Stimulated activated CD8-positive, alpha-beta memory T cell treated with anti-CD3 and anti-CD28 coated beads, Interleukin-2, amount 100 ng/mL, for 48 hours (primary cell): ENCODE data around the gene CYP4Z1.
"Not testable (repeated sequence)": the region's sequence is repeated elsewhere in the genome, so short reads cannot be mapped to it uniquely, and the experiment has no call there.

Experiments
- DNase-seq, 2 donors: peaks; one replicate each; pipeline ENCODE4 v3.0.0-alpha.2; 2020; ENCODE audit warnings: low read depth in 2 of 2

Gene CYP4Z1

DNA sequence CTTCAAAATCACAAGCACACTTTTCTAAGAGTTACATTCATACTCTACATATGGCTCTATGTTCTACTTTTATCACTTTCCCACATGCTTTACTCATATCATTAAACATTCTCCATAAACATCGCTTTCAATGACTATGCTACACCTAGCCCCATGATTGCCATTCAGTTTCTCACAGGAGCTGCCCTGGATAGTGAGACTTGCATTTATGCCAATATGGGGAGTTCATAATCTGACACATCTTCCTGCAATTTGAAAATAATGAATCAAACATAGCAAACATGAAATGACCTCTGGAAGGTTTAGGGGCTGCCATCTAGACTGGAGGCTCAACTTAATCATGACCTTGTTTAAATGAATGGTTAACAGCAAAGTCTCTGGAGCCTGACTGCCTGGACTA lies 61.2 kb downstream of the CYP4Z1 start:
- DNase-seq: no peak

DNA sequence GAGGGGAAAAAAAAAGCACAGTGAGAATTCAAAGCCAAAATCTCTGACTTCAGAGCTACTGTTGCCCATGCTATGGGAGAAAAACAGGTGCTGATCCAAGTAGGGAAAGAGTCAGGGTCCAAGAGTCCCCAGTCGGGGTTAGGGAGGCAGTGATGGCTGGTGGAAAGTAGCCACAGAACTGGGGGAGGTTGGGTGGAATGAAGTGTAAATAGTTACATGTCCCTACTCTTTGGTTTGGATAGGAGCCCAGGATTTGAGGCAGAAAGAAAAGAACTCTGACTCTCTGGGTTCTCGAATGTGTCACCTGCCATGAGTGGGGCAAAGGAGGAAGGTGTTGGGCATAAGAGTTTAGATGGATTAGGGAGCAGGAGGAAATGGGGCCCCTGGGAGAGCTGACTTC lies 61.8 kb downstream of the CYP4Z1 start:
- not testable (repeated sequence) for DNase-seq

- not testable (repeated sequence) for DNase-seq
Observed at GRCh38 chr1:47129489-47130230, 62.6 kb downstream of the CYP4Z1 start.

DNA sequence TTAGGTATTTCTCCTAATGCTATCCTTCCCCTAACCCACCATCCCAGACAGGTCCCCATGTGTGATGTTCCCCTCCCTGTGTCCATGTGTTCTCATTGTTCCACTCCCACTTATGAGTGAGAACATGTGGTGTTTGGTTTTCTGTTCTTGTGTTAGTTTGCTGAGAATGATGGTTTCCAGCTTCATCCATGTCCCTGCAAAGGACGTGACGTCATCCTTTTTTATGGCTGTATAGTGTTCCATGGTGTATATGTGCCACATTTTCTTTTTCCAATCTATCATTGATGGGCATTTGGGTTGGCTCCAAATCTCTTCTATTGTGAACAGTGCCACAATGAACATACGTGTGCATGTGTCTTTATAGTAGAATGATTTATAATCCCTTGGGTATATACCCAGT lies 65.6 kb downstream of the CYP4Z1 start:
- not testable (repeated sequence) for DNase-seq

DNA sequence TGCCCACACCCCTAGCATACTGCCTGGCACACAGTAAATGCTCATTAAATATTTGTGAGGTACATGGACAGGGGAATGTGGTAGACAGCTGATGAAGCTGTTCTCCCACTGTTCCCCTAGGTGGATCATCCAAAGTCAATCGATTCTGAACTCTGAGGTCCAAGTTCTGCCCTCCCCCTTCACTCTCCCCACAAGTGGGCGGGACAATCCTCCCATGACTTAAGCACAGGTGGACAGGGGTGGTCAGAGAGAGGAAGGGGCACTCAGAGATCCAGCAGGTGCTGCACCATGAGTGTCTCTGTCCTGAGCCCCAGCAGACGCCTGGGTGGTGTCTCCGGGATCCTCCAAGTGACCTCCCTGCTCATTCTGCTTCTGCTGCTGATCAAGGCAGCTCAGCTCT lies 70.2 kb downstream of the CYP4Z1 start, which contains the start of gene CYP4A22:
CYP4A22 (plus strand) TSS at position 244 of the 400 bp plus-strand sequence; CDS start at position 289, 45 bp downstream.
- no peak for DNase-seq

DNA sequence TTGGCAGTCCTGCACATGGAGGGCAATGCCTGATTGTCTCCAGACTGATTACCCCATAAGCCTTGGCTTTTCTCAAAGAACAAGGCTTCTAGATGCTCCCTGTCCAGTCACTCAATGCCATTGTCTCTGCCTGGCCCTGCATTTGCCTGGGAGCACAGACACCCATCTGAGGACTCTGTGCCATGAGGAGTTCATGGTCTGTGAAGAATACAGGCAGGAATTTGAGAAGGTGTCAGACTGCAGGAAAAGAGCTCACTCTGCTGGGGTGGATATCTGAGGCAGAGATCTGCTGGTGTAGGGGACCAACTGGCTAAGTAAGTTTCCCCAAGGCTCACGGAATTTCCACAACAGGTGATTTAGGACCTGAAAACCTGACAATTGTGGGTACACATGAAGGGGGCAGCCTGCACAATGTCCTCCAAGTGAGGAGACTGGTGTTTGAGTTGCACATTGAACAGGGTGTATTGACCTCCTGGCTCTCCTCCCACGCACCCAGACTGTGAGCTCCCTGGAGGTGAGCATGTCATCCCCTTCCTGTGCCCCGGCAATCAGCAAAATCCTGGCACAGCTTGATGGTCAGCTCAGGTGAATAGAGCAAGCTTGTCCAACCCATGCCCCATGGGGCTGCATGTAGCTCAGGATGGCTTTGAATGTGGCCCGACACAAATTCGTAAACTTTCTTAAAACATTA lies 71.0 kb downstream of the CYP4Z1 start:
- DNase-seq: no peak

DNA sequence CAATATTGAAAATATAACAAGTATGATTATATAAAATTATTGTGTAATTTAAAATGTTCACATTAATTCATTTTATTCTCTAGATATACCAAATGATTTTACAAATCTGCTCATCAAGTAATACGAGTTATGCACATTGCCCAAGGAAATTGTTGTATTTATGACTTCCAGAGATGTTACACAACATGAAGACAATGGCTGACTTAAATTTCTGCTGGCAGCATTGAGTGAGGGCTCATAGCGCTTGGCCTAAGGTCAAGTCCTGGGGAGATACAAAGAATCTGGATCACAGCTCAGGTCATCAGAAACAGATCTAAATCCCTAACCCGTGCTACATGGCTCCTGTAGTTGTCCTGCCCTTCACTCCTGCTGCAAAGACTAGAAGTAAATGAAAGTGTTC lies 73.3 kb downstream of the CYP4Z1 start:
- not testable (repeated sequence) for DNase-seq

DNA sequence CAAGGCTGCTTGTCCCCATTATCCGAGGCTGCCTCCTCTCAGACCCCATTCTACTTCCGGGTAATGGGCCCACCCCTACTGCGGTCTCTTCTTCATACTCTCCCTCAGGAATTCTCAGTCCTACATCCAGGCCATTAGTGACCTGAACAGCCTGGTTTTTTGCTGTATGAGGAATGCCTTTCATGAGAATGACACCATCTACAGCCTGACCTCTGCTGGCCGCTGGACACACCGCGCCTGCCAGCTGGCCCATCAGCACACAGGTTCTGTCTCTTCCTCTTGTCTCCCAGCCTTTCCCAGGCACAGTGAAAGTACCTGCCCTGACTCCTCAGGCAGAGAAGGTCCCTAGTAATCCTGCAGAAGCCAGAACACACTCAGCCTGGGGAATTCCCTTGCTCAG lies 76.6 kb downstream of the CYP4Z1 start:
- DNase-seq: not testable (repeated sequence)

GRCh38 chr1:47146495-47146894 lies 79.5 kb downstream of the CYP4Z1 start:
- not testable (repeated sequence) for DNase-seq

DNA sequence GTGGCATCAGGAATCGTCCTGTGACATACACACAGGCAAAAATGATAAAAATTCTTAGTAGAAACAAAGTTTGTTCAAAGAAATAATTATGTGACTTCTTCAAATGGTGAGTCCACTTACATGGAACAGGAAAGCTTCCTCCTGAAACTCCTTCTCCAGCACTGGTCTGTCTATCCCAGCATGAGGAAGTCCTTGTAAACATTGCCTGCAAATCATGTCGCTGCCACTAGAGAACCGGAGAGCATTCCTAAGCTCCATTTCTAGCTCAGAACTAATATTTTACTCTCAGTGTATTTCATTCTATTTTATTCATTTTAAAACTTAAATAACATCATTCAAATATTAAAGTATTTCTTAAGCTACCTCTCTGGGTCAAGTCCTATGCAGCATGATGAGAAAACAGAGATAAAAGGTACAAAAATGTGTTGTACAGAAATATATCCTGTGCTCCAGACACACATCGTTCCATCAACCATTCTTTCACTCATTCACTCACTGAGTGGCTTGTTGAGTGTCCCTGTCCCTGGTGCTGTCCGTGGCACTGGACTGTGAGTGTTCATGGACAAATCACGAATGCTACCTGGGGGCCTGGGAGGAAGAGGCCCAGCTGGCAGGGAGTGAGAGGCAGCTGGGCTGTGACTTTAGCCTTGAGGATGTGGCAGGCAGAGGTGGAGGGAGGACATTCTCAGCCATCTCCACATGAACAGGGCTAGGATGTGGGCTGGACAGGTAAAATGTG lies 80.2 kb downstream of the CYP4Z1 start:
- DNase-seq: no peak

- not testable (repeated sequence) for DNase-seq
Observed at GRCh38 chr1:47149162-47149561, 82.1 kb downstream of the CYP4Z1 start.

DNA sequence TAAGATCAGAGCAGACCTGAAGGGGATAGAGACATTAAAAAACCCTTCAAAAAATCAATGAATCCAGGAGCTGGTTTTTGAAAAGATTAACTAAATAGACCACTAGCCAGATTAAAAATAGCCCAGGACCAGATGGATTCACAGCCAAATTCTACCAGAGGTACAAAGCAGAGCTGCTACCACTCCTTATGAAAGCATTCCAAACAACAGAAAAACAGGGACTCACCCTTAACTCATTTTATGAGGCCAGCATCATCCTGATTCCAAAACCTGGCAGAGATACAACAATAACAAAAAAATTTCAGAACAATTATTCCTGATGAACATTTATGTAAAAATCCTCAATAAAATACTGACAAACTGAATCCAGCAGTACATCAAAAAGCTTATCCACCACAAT lies 89.4 kb downstream of the CYP4Z1 start:
- not testable (repeated sequence) for DNase-seq

- not testable (repeated sequence) for DNase-seq
Observed at GRCh38 chr1:47157957-47158356, 90.9 kb downstream of the CYP4Z1 start.

DNA sequence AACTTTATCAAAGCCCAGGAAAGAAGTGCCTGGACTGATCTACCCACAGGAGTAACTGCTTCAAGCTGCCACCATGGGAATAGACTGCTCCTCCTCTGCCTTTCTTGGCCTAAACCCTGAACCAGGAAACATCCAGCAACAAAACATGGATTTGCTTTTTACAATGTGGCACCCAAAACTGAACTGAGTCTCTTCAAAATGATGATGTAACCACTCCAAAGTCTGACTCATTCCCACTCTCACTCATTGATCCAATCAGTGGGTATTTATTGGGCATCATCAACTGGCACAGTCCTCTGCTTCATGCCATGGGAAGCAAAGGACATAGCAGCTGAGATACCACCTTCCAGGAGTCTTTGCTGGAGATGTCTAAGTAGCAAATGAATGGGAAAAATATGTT lies 93.7 kb downstream of the CYP4Z1 start:
- DNase-seq: no peak

DNA sequence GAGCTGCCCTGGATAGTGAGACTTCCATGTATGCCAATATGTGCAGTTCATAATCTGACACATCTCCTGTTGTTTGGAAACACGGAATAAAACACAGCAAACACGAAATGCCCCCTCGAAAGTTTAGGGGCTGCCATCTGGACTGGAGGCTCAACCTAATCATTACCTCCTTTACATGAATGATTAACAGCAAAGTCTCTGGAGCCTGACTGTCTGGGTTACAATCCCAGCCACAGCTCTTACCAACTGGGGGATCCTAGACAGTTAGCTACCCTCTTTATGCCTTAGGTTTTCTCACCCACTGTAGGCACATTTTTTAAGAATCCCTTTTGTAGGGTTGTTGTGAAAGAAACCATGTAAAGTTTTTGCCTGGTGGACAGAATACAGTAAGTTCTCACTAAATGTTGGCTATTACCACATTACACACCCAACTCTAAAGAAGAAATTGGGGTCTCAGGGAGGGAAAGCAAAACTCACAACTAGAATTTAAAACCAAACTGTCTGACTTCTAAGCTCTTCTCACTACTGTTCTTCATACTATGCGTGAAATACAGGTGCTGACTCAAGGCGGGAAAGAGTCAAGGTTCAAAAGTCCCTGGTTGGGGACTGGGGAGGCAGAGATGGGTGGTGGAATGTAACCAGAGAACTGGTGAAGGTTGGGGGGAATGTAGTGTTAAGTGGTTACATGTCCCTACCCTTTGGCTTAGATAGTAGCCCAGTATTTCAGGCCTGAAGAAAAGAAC lies 94.4 kb downstream of the CYP4Z1 start:
- no peak for DNase-seq

DNA sequence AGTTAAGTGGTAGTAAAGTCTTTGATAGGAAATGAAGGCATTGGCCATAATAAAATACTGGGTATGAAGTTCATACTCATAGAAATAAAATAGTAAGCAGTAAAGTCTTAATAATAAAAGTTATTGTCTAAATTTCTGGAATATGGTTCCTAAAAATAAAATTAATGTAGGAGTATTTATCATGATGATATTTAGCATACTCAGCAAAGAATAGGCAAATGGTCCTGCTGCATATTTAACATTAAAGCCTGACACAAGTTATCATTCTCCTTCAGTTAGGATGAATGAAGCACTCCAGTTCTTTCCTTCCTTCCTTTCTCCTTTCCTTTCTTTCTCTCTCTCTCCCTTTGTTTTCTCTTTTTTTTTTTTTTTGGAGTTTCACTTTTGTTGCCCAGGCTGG lies 97.5 kb downstream of the CYP4Z1 start:
- DNase-seq: no peak
